Bronchial epithelial cell (primary cell): ENCODE measurements around the gene LZTR1. TPM values are rescaled to one million over a fixed set of nuclear protein-coding genes. Genes with fewer than 3 reads are reported as not detected.
"Not testable (repeated sequence)": the region's sequence is repeated elsewhere in the genome, so short reads cannot be mapped to it uniquely, and the experiment has no call there.

Experiments used
- DNase-seq: peaks from one replicate; pipeline ENCODE4 v3.0.0-alpha.2; 2010; ENCODE audit warnings: low read depth
- FAIRE-seq: peaks from 2 replicates; lab custom pipeline; 2011; peaks lifted over from hg19 to GRCh38; lab: Jason Lieb, UNC
- H3K27me3 ChIP-seq: 2 replicates; pipeline ENCODE4 v1.5.1; 2011; ENCODE audit warnings: low read length; ENCODE audit not compliant: control insufficient read depth, insufficient read depth
- H3K36me3 ChIP-seq: 2 replicates; pipeline ENCODE4 v1.5.1; 2011; ENCODE audit warnings: low read length; ENCODE audit not compliant: control insufficient read depth, insufficient read depth
- H3K4me3 ChIP-seq: 2 replicates; pipeline ENCODE4 v1.5.1; 2011; ENCODE audit warnings: mild to moderate bottlenecking, low read depth, low read length, control low read depth
- CTCF ChIP-seq: IDR thresholded peaks from 2 replicates; pipeline ENCODE4 v1.5.1; 2011; ENCODE audit warnings: mild to moderate bottlenecking, moderate library complexity, low read length, control low read depth, inconsistent platforms; ENCODE audit not compliant: insufficient read depth, severe bottlenecking
- total RNA-seq: library from RNA; depleted of rRNA; stranded (reverse); fragments of >200 nt; gene quantifications from 2 replicates; pipeline ENCODE4 v1.2.1, GENCODE V29; 2014

The LZTR1 gene
- 14.7 and 23.2 TPM in 2 replicates for total RNA-seq

GRCh38 chr22:20981787-20982562 is at the start of gene LZTR1:
TSS of gene LZTR1 (plus strand) at chr22:20982297. CDS start at chr22:20982372, 75 bp downstream.
- Histone ChIP-seq H3K27me3 (no peaks in the 10 kb centered on the region), H3K4me3 (peak within 1 kb of the TSS; percentile 87), H3K36me3 (peaks cover 12% of the 10 kb centered on the region)
- no peak for FAIRE-seq
- peak; percentile 65 for DNase-seq
- TF ChIP-seq CTCF: peak; percentile 69

GRCh38 chr22:20933910-20934309 is 48.2 kb upstream of the LZTR1 start:
- FAIRE-seq (no peak), DNase-seq (no peak)
- Histone ChIP-seq H3K27me3 (no peaks in the 10 kb centered on the region), H3K4me3 (no peak overlapping the region), H3K36me3 (peaks cover 13% of the 10 kb centered on the region)
- TF ChIP-seq CTCF: no peak

GRCh38 chr22:20935049-20935448 is 47.0 kb upstream of the LZTR1 start:
- not testable (repeated sequence) for FAIRE-seq, H3K4me3 ChIP-seq, H3K27me3 ChIP-seq, DNase-seq
- H3K36me3 ChIP-seq: peaks cover 13% of the 10 kb centered on the region

- not testable (repeated sequence) for H3K4me3 ChIP-seq, H3K27me3 ChIP-seq, DNase-seq, FAIRE-seq
- H3K36me3 ChIP-seq: peaks cover 13% of the 10 kb centered on the region
These were observed 46.1 kb upstream of the LZTR1 start for GRCh38 chr22:20935780-20936539.

- DNase-seq (no peak), FAIRE-seq (no peak)
- TF ChIP-seq CTCF: no peak
- Histone ChIP-seq H3K27me3 (no peaks in the 10 kb centered on the region), H3K36me3 (peaks cover 13% of the 10 kb centered on the region), H3K4me3 (no peak overlapping the region)
These were observed 44.9 kb upstream of the LZTR1 start for GRCh38 chr22:20937031-20937793.

- DNase-seq: no peak
- H3K27me3 ChIP-seq: no peaks in the 10 kb centered on the region
- FAIRE-seq: no peak
- TF ChIP-seq CTCF: no peak
- no peak overlapping the region for H3K4me3 ChIP-seq
- peaks cover 13% of the 10 kb centered on the region for H3K36me3 ChIP-seq
These were observed 44.1 kb upstream of the LZTR1 start for GRCh38 chr22:20937794-20938671.

- not testable (repeated sequence) for FAIRE-seq, H3K4me3 ChIP-seq, DNase-seq, H3K36me3 ChIP-seq, H3K27me3 ChIP-seq
These were observed 42.5 kb upstream of the LZTR1 start for GRCh38 chr22:20939457-20940185.
